ENCODE measurements around the gene LPO.

DNA sequence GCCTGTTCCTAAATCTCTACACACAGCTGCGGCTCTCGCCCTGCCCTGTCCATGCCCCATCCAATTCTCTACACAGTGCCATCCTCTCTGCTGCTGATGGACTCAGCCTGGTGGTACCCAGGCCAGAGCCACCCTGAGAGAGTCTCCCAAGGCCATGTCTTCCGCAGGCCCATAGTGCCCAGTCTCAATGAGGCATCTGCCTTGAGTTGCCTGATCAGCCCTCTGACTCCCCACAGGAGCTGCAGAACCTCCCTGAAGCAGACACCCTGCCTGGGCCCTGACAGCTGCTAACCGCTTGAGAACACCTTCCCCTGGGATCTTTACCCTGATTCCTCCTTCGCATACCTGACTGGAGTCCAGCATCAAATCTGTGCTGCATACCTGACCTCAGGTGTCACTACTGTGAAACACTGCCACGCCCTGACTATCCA lies 76.9 kb downstream of the LPO start:
- TF ChIP-seq, protein P1, sequence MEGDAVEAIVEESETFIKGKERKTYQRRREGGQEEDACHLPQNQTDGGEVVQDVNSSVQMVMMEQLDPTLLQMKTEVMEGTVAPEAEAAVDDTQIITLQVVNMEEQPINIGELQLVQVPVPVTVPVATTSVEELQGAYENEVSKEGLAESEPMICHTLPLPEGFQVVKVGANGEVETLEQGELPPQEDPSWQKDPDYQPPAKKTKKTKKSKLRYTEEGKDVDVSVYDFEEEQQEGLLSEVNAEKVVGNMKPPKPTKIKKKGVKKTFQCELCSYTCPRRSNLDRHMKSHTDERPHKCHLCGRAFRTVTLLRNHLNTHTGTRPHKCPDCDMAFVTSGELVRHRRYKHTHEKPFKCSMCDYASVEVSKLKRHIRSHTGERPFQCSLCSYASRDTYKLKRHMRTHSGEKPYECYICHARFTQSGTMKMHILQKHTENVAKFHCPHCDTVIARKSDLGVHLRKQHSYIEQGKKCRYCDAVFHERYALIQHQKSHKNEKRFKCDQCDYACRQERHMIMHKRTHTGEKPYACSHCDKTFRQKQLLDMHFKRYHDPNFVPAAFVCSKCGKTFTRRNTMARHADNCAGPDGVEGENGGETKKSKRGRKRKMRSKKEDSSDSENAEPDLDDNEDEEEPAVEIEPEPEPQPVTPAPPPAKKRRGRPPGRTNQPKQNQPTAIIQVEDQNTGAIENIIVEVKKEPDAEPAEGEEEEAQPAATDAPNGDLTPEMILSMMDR (conservative IDR thresholded peaks at IDR 0.05; ENCODE audit: low read depth, low read length), result no peak
- no peak for TF ChIP-seq EZH2 (IDR thresholded peaks at IDR 0.05; ENCODE audit: low read length, unreplicated experiment)
- no peak for TF ChIP-seq EZH2phosphoT487 (IDR thresholded peaks at IDR 0.05; ENCODE audit: borderline replicate concordance, low read length)

Measured in PC-3 (cell line).